HepG2 (cell line): Measurements from ENCODE around the gene ZFPL1. TPM values are rescaled to one million over a fixed set of nuclear protein-coding genes. Genes with fewer than 3 reads are reported as not detected.

Experiments
- ATAC-seq: fragments of 200-7000 bp; cut with Tn5 transposase; 3 replicates; pipeline ENCODE4 v1.9.1; 2020; ENCODE audit warnings: mild to moderate bottlenecking, moderate library complexity
- BruUV-seq: library from RNA; stranded (reverse); fragments of 400-500 nt; replicated peaks from 2 replicates; lab custom pipeline; 2021; lab: Mats Ljungman, UMichigan
- CTCF ChIA-PET: fragments of 300-600 bp; formaldehyde crosslinking; extraction: SDS; loops from one replicate; lab custom pipeline; 2021; ENCODE audit warnings: low total read pairs, inconsistent platforms, low intra/inter-chr PET ratio; lab: Yijun Ruan, JAX
- POLR2A ChIA-PET: fragments of 350-600 bp; sonication (Branson Sonifier 250); formaldehyde crosslinking; loops from one replicate; lab custom pipeline; 2020; ENCODE audit warnings: antibody characterized with exemption, inconsistent platforms; lab: Yijun Ruan, JAX
- DNase-seq: peaks from one replicate; pipeline ENCODE4 v3.0.0-alpha.2; 2015; ENCODE audit warnings: low spot score
- FAIRE-seq: peaks from 3 replicates; lab custom pipeline; 2011; peaks lifted over from hg19 to GRCh38; lab: Jason Lieb, UNC
- H2AFZ ChIP-seq: one replicate; pipeline ENCODE4 v1.6.1; 2011; ENCODE audit warnings: low read length, inconsistent platforms
- H3K27ac ChIP-seq: fragments of 300-600 bp; 3 replicates; pipeline ENCODE4 v1.8.0; 2011; ENCODE audit warnings: mixed run types, mild to moderate bottlenecking, mixed read lengths, low read length, inconsistent platforms; ENCODE audit not compliant: insufficient read depth; ENCODE audit errors: extremely low read length
- H3K27me3 ChIP-seq, 2 experiments: fragments of 200-600 bp in 1 of 2; 2 replicates in 1 of 2; 3 replicates in 1 of 2; pipeline versions ENCODE4 v1.6.0 to v1.8.0; 2011; ENCODE audit warnings: low read length in 2 of 2, mild to moderate bottlenecking in 2 of 2, moderate library complexity in 2 of 2, inconsistent platforms in 1 of 2; ENCODE audit not compliant: insufficient read depth in 2 of 2, control insufficient read depth in 1 of 2
- H3K36me3 ChIP-seq, 2 experiments: fragments of 200-600 bp in 1 of 2; replicated peaks in 1 of 2; 2 replicates in 1 of 2; 3 replicates in 1 of 2; pipeline versions ENCODE4 v1.5.1 to v1.8.0; 2011; ENCODE audit warnings: low read length in 2 of 2, inconsistent platforms in 1 of 2; ENCODE audit not compliant: insufficient read depth in 2 of 2, control insufficient read depth in 1 of 2
- H3K4me1 ChIP-seq: 2 replicates; pipeline ENCODE4 v1.5.1; 2012; ENCODE audit warnings: low read length, inconsistent platforms; ENCODE audit not compliant: insufficient read depth
- H3K4me2 ChIP-seq: 2 replicates; pipeline ENCODE4 v1.6.0; 2011; ENCODE audit warnings: low read depth, low read length, inconsistent platforms
- H3K4me3 ChIP-seq, 3 experiments: fragments of 200-600 bp in 1 of 3; sonication (generic), shearing (Covaris generic) in 1 of 3; replicated peaks in 1 of 3; 2 replicates each; pipeline ENCODE4 v1.5.1; 2011 to 2016; ENCODE audit warnings: low read length in 3 of 3, inconsistent platforms in 2 of 3, low read depth in 2 of 3, mild to moderate bottlenecking in 2 of 3, control low read depth in 1 of 3, mixed read lengths in 1 of 3; ENCODE audit not compliant: insufficient read depth in 1 of 3
- H3K79me2 ChIP-seq: one replicate; pipeline ENCODE4 v1.6.1; 2011; ENCODE audit warnings: low read length, inconsistent platforms; ENCODE audit not compliant: insufficient read depth
- H3K9ac ChIP-seq: 2 replicates; pipeline ENCODE4 v1.6.0; 2011; ENCODE audit warnings: mild to moderate bottlenecking, low read depth, low read length, inconsistent platforms; ENCODE audit not compliant: insufficient read depth
- H3K9me3 ChIP-seq: 2 replicates; pipeline ENCODE4 v1.5.1; 2012; ENCODE audit warnings: mild to moderate bottlenecking, low read length
- H4K20me1 ChIP-seq: 2 replicates; pipeline ENCODE4 v1.6.0; 2011; ENCODE audit warnings: inconsistent platforms, mild to moderate bottlenecking, low read length, moderate library complexity; ENCODE audit not compliant: insufficient read depth
- DNMT3B ChIP-seq: conservative IDR thresholded peaks from 2 replicates; pipeline ENCODE4 v1.6.1; 2016; ENCODE audit warnings: missing biosample characterization, control low read depth
- IKZF5 ChIP-seq: IDR thresholded peaks from 2 replicates; pipeline ENCODE4 v1.6.1; 2018; ENCODE audit warnings: missing genetic modification reagents, mild to moderate bottlenecking, missing compliant biosample characterization
- THAP7 ChIP-seq: sonication (generic); formaldehyde crosslinking; IDR thresholded peaks from 2 replicates; pipeline ENCODE4 v1.8.1; 2023; ENCODE audit warnings: mild to moderate bottlenecking, missing genetic modification reagents
- ZNF850 ChIP-seq: sonication (generic); formaldehyde crosslinking; conservative IDR thresholded peaks from 2 replicates; pipeline ENCODE4 v1.9.0; 2021; ENCODE audit warnings: mild to moderate bottlenecking, missing genetic modification reagents
- WGBS: methylation state at CpG from one replicate; pipeline ENCODE4 v1.1.6; 2017; ENCODE audit warnings: low lambda C conversion rate; 5-methylcytosine and 5-hydroxymethylcytosine counted together
- in situ Hi-C: cut with HindIII; loops from 2 replicates; pipeline ENCODE4 v1.10.0; 2017; ENCODE audit warnings: low pct_unique_long_range_greater_than_20kb; ENCODE audit not compliant: extremely low pct_ligation_motif_present
- intact Hi-C: fragments of 100-400 bp; cut with micrococcal nuclease; formaldehyde crosslinking; loops from one replicate; pipeline ENCODE4 v1.10.0; 2022; ENCODE audit not compliant: unreplicated experiment
- polyA plus RNA-seq, 8 experiments: library from polyadenylated mRNA; depleted of rRNA in 3 of 8; stranded (reverse) in 7 of 8; unstranded in 1 of 8; fragments of >200 nt; fragmentation: Illumina TruSeq in 4 of 8; extraction: Trizol in 4 of 8; gene quantifications; 2 replicates each; pipeline versions ENCODE4 v1.2.1 to v1.2.3, GENCODE V29; 2011 to 2016; ENCODE audit warnings: low read depth in 4 of 8, missing spikeins in 1 of 8, mixed read lengths in 1 of 8; ENCODE audit not compliant: insufficient read depth in 1 of 8
- total RNA-seq, 5 experiments: library from RNA; depleted of rRNA; stranded (reverse); fragments of >200 nt; fragmentation: Illumina TruSeq; extraction: Trizol; gene quantifications; 2 replicates each; pipeline ENCODE4 v1.2.3, GENCODE V29; 2016; ENCODE audit warnings: low read depth in 1 of 5

Gene ZFPL1
- total and polyA plus RNA-seq, 2 of the 13 experiments (the other 11 are each of a cell fraction or from before 2014, with no cell fraction given) = 32.2 to 56.0 TPM

GRCh38 chr11:65096926-65097325 is 12.9 kb downstream of the ZFPL1 start:
- Histone ChIP-seq H3K4me3 (peak overlapping the region; percentile 78 to 85 (median 83)), H3K4me2 (peak overlapping the region; percentile 98), H2AFZ (no peak overlapping the region), H3K79me2 (peaks cover 5% of the 10 kb centered on the region), H3K36me3 (peaks cover 0 to 4% of the 10 kb centered on the region in 2 experiments; a peak in 1 of 5 replicates), H3K27me3 (no peaks in the 10 kb centered on the region; a peak in 1 of 5 replicates), H3K9me3 (no peaks in the 10 kb centered on the region), H3K9ac (peak overlapping the region; percentile 83), H4K20me1 (no peaks in the 10 kb centered on the region), H3K27ac (peak overlapping the region; percentile 93), H3K4me1 (peaks cover 50% of the 10 kb centered on the region)
- 89% methylated on average over 1 of the region's 8 CpGs for WGBS
- POLR2A ChIA-PET = interaction anchor here (0.6 to 8.1 kb wide), 24 partner anchors 15 to 380 kb away, joined by 3 to 86 read pairs (median 4); partner anchors contain the start of genes ARL2, BATF2, CAPN1 and FAU
- BruUV-seq = TSS peak; percentile 56
- intact Hi-C loops = loop anchor here (2.0 kb wide), 1 partner anchor 14 kb away; the partner anchor contains the start of gene TM7SF2
- ATAC-seq = no peak
- no peak for DNase-seq
- TF ChIP-seq IKZF5 = 0 out of 2 replicates have a peak, but pooled peaks have one; percentile 35
- TF ChIP-seq DNMT3B = no peak
- 0 out of 2 replicates have a peak, but pooled peaks have one; percentile 39 for TF ChIP-seq THAP7 (CRISPR knock-in tag)
- 0 out of 2 replicates have a peak, but pooled peaks have one; percentile 3 for TF ChIP-seq ZNF850 (CRISPR knock-in tag)
- FAIRE-seq = no peak
- CTCF ChIA-PET = no interaction called here
- in situ Hi-C loops = no loop called here
